ENCODE measurements around the gene DUSP11.
A peak's percentile ranks its signal among the peaks of the same experiment; 100 is the strongest.

Gene DUSP11

DNA sequence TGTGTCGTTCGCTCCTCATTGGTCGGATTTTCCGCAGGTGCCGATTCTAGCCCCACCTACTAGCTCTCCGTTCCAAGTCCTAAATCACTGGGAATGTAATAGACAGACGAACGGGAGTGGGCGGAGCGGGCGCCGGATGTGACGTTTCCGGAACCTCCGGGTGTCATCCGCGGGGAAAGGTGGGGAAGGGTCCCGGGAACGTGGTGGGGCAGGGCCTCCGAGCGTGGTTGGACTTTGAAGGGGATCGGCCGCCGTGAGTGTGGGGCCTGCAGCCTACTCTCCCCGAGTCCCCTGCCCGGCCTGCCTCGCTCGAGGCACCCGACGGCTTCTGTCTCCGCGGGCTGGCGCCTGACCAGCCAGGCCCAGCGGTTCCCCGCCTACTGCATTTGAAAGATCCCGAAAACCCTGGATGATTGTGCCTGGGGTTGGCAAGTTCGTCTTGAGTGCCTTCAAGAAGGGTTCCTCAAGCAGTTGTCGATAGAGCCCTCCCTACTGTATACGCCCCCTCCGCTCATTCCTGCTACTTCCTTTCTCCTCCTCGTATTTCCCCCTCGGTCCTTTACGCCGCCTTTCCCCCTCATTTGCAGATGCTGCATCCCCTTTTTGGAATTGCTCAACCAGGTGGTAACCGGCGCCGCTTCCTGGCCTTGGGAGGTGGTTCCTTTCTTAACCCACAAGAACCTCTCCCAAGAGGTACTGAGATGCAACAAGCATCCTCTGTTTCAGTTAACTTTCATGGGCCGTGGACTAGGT, 49.1 kb upstream of the DUSP11 start, which contains the start of gene STAMBP (continued):
- TF ChIP-seq, protein P1, sequence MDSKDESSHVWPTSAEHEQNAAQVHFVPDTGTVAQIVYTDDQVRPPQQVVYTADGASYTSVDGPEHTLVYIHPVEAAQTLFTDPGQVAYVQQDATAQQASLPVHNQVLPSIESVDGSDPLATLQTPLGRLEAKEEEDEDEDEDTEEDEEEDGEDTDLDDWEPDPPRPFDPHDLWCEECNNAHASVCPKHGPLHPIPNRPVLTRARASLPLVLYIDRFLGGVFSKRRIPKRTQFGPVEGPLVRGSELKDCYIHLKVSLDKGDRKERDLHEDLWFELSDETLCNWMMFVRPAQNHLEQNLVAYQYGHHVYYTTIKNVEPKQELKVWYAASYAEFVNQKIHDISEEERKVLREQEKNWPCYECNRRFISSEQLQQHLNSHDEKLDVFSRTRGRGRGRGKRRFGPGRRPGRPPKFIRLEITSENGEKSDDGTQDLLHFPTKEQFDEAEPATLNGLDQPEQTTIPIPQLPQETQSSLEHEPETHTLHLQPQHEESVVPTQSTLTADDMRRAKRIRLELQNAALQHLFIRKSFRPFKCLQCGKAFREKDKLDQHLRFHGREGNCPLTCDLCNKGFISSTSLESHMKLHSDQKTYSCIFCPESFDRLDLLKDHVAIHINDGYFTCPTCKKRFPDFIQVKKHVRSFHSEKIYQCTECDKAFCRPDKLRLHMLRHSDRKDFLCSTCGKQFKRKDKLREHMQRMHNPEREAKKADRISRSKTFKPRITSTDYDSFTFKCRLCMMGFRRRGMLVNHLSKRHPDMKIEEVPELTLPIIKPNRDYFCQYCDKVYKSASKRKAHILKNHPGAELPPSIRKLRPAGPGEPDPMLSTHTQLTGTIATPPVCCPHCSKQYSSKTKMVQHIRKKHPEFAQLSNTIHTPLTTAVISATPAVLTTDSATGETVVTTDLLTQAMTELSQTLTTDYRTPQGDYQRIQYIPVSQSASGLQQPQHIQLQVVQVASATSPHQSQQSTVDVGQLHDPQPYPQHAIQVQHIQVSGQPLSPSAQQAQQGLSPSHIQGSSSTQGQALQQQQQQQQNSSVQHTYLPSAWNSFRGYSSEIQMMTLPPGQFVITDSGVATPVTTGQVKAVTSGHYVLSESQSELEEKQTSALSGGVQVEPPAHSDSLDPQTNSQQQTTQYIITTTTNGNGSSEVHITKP (tag by site-specific recombination; IDR thresholded peaks at IDR 0.05) = peak; percentile 90
- peak; percentile 78 for TF ChIP-seq ZBTB17 (tag by site-specific recombination; IDR thresholded peaks at IDR 0.05)
- TF ChIP-seq ZNF544 (tag by site-specific recombination; IDR thresholded peaks at IDR 0.05) = no peak
- TF ChIP-seq, protein P2, sequence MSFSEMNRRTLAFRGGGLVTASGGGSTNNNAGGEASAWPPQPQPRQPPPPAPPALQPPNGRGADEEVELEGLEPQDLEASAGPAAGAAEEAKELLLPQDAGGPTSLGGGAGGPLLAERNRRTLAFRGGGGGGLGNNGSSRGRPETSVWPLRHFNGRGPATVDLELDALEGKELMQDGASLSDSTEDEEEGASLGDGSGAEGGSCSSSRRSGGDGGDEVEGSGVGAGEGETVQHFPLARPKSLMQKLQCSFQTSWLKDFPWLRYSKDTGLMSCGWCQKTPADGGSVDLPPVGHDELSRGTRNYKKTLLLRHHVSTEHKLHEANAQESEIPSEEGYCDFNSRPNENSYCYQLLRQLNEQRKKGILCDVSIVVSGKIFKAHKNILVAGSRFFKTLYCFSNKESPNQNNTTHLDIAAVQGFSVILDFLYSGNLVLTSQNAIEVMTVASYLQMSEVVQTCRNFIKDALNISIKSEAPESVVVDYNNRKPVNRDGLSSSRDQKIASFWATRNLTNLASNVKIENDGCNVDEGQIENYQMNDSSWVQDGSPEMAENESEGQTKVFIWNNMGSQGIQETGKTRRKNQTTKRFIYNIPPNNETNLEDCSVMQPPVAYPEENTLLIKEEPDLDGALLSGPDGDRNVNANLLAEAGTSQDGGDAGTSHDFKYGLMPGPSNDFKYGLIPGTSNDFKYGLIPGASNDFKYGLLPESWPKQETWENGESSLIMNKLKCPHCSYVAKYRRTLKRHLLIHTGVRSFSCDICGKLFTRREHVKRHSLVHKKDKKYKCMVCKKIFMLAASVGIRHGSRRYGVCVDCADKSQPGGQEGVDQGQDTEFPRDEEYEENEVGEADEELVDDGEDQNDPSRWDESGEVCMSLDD (tag by site-specific recombination; IDR thresholded peaks at IDR 0.05) = no peak
- TF ChIP-seq EGR2 (tag by site-specific recombination; IDR thresholded peaks at IDR 0.05; ENCODE audit: low read depth) = 0 out of 2 replicates have a peak, but pooled peaks have one; percentile 24
- TF ChIP-seq KLF9 (tag by site-specific recombination; IDR thresholded peaks at IDR 0.05; ENCODE audit: low read depth) = peak; percentile 64
- peak; percentile 58 for TF ChIP-seq ZFHX2 (tag by site-specific recombination; conservative IDR thresholded peaks at IDR 0.05)
- TF ChIP-seq HOXD13 (CRISPR knock-in tag; IDR thresholded peaks at IDR 0.05; ENCODE audit: borderline replicate concordance) = no peak
- TF ChIP-seq ZNF274 (IDR thresholded peaks at IDR 0.05; ENCODE audit: low read length) = no peak
- no peak for TF ChIP-seq ZNF274 (tag by site-specific recombination; IDR thresholded peaks at IDR 0.05; ENCODE audit: borderline replicate concordance)
- TF ChIP-seq YY1 (tag by site-specific recombination; IDR thresholded peaks at IDR 0.05) = no peak; the same call in 1 of the 2 replicates
- TF ChIP-seq ZNF585B (tag by site-specific recombination; IDR thresholded peaks at IDR 0.05) = no peak
- TF ChIP-seq, protein P3, sequence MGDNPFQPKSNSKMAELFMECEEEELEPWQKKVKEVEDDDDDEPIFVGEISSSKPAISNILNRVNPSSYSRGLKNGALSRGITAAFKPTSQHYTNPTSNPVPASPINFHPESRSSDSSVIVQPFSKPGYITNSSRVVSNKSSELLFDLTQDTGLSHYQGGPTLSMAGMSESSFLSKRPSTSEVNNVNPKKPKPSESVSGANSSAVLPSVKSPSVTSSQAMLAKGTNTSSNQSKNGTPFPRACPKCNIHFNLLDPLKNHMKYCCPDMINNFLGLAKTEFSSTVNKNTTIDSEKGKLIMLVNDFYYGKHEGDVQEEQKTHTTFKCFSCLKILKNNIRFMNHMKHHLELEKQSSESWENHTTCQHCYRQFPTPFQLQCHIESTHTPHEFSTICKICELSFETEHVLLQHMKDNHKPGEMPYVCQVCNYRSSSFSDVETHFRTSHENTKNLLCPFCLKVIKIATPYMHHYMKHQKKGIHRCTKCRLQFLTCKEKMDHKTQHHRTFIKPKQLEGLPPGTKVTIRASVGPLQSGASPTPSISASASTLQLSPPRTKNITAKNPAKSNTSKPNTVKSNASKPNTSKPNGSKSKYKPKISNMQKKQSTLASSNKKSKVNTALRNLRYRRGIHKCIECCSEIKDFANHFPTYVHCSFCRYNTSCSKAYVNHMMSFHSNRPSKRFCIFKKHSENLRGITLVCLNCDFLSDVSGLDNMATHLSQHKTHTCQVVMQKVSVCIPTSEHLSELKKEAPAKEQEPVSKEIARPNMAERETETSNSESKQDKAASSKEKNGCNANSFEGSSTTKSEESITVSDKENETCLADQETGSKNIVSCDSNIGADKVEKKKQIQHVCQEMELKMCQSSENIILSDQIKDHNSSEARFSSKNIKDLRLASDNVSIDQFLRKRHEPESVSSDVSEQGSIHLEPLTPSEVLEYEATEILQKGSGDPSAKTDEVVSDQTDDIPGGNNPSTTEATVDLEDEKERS (tag by site-specific recombination; IDR thresholded peaks at IDR 0.05) = no peak
- TF ChIP-seq ZNF19 (tag by site-specific recombination; IDR thresholded peaks at IDR 0.05; ENCODE audit: low read depth) = no peak
- no peak for TF ChIP-seq PRDM1 (tag by site-specific recombination; IDR thresholded peaks at IDR 0.05)
- TF ChIP-seq ZNF112 (tag by site-specific recombination; IDR thresholded peaks at IDR 0.05) = no peak
- TF ChIP-seq, protein P4, sequence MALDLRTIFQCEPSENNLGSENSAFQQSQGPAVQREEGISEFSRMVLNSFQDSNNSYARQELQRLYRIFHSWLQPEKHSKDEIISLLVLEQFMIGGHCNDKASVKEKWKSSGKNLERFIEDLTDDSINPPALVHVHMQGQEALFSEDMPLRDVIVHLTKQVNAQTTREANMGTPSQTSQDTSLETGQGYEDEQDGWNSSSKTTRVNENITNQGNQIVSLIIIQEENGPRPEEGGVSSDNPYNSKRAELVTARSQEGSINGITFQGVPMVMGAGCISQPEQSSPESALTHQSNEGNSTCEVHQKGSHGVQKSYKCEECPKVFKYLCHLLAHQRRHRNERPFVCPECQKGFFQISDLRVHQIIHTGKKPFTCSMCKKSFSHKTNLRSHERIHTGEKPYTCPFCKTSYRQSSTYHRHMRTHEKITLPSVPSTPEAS (tag by site-specific recombination; IDR thresholded peaks at IDR 0.05) = no peak
- TF ChIP-seq, protein P5, sequence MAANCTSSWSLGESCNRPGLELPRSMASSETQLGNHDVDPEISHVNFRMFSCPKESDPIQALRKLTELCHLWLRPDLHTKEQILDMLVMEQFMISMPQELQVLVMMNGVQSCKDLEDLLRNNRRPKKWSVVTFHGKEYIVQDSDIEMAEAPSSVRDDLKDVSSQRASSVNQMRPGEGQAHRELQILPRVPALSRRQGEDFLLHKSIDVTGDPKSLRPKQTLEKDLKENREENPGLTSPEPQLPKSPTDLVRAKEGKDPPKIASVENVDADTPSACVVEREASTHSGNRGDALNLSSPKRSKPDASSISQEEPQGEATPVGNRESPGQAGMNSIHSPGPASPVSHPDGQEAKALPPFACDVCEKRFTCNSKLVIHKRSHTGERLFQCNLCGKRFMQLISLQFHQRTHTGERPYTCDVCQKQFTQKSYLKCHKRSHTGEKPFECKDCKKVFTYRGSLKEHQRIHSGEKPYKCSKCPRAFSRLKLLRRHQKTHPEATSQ (tag by site-specific recombination; IDR thresholded peaks at IDR 0.05) = no peak
- no peak; the same call in 1 of the 2 replicates for TF ChIP-seq ZNF561 (tag by site-specific recombination; IDR thresholded peaks at IDR 0.05; ENCODE audit: borderline replicate concordance)
- TF ChIP-seq, protein P6, sequence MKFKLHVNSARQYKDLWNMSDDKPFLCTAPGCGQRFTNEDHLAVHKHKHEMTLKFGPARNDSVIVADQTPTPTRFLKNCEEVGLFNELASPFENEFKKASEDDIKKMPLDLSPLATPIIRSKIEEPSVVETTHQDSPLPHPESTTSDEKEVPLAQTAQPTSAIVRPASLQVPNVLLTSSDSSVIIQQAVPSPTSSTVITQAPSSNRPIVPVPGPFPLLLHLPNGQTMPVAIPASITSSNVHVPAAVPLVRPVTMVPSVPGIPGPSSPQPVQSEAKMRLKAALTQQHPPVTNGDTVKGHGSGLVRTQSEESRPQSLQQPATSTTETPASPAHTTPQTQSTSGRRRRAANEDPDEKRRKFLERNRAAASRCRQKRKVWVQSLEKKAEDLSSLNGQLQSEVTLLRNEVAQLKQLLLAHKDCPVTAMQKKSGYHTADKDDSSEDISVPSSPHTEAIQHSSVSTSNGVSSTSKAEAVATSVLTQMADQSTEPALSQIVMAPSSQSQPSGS (tag by site-specific recombination; IDR thresholded peaks at IDR 0.05; ENCODE audit: low read depth) = no peak
- TF ChIP-seq ZNF785 (tag by site-specific recombination; IDR thresholded peaks at IDR 0.05) = no peak
- TF ChIP-seq ZNF571 (tag by site-specific recombination; IDR thresholded peaks at IDR 0.05) = no peak
- TF ChIP-seq, protein P7, sequence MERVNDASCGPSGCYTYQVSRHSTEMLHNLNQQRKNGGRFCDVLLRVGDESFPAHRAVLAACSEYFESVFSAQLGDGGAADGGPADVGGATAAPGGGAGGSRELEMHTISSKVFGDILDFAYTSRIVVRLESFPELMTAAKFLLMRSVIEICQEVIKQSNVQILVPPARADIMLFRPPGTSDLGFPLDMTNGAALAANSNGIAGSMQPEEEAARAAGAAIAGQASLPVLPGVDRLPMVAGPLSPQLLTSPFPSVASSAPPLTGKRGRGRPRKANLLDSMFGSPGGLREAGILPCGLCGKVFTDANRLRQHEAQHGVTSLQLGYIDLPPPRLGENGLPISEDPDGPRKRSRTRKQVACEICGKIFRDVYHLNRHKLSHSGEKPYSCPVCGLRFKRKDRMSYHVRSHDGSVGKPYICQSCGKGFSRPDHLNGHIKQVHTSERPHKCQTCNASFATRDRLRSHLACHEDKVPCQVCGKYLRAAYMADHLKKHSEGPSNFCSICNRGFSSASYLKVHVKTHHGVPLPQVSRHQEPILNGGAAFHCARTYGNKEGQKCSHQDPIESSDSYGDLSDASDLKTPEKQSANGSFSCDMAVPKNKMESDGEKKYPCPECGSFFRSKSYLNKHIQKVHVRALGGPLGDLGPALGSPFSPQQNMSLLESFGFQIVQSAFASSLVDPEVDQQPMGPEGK (tag by site-specific recombination; IDR thresholded peaks at IDR 0.05) = peak; percentile 39

Measured in HEK293 (cell line).